Keratinocyte (primary cell): ENCODE measurements around the gene CLEC16A. TPM values are rescaled to one million over a fixed set of nuclear protein-coding genes. Genes with fewer than 3 reads are reported as not detected.

ENCODE experiments used
- DNase-seq: peaks from one replicate; pipeline ENCODE4 v3.0.0-alpha.2; 2011; ENCODE audit warnings: low read depth, missing footprints, low spot score
- FAIRE-seq: peaks from 2 replicates; lab custom pipeline; 2011; peaks lifted over from hg19 to GRCh38; lab: Jason Lieb, UNC
- H2AFZ ChIP-seq: 2 replicates; pipeline ENCODE4 v1.6.0; 2012; ENCODE audit warnings: low read length, control low read depth, inconsistent platforms; ENCODE audit not compliant: control insufficient read depth
- H3K27ac ChIP-seq: 2 replicates; pipeline ENCODE4 v1.5.1; 2011; ENCODE audit warnings: low read length; ENCODE audit not compliant: control insufficient read depth, insufficient read depth
- H3K27me3 ChIP-seq: 3 replicates; pipeline ENCODE4 v1.6.0; 2011; ENCODE audit warnings: low read length; ENCODE audit not compliant: control insufficient read depth, insufficient read depth; ENCODE audit errors: extremely low read depth
- H3K36me3 ChIP-seq, 2 experiments: 2 replicates in 1 of 2; 3 replicates in 1 of 2; pipeline ENCODE4 v1.5.1; 2011; ENCODE audit warnings: low read length in 2 of 2, mild to moderate bottlenecking in 1 of 2; ENCODE audit not compliant: control insufficient read depth in 2 of 2, insufficient read depth in 2 of 2; ENCODE audit errors: extremely low read depth in 1 of 2
- H3K4me1 ChIP-seq: 3 replicates; pipeline ENCODE4 v1.5.1; 2011; ENCODE audit warnings: low read length; ENCODE audit not compliant: control insufficient read depth, insufficient read depth; ENCODE audit errors: extremely low read depth
- H3K4me2 ChIP-seq: 3 replicates; pipeline ENCODE4 v1.6.0; 2011; ENCODE audit warnings: low read depth, low read length; ENCODE audit not compliant: control insufficient read depth, insufficient read depth; ENCODE audit errors: extremely low read depth
- H3K4me3 ChIP-seq, 3 experiments: fragments of 200-600 bp in 1 of 3; sonication (generic) in 1 of 3; 2 replicates in 2 of 3; 3 replicates in 1 of 3; pipeline ENCODE4 v1.5.1; 2011 to 2016; ENCODE audit warnings: low read length in 3 of 3, mild to moderate bottlenecking in 3 of 3, control low read depth in 2 of 3, inconsistent platforms in 1 of 3, low read depth in 1 of 3, mixed read lengths in 1 of 3, mixed run types in 1 of 3, moderate library complexity in 1 of 3; ENCODE audit not compliant: control insufficient read depth in 2 of 3, insufficient read depth in 2 of 3; ENCODE audit errors: extremely low read depth in 1 of 3
- H3K79me2 ChIP-seq: 2 replicates; pipeline ENCODE4 v1.6.0; 2012; ENCODE audit warnings: low read length; ENCODE audit not compliant: control insufficient read depth, insufficient read depth
- H3K9ac ChIP-seq: 3 replicates; pipeline ENCODE4 v1.6.0; 2011; ENCODE audit warnings: low read length; ENCODE audit not compliant: control insufficient read depth, insufficient read depth; ENCODE audit errors: extremely low read depth
- H3K9me1 ChIP-seq: 3 replicates; pipeline ENCODE4 v1.6.0; 2011; ENCODE audit warnings: low read length; ENCODE audit not compliant: control insufficient read depth, insufficient read depth; ENCODE audit errors: extremely low read depth
- H3K9me3 ChIP-seq: 2 replicates; pipeline ENCODE4 v1.5.1; 2012; ENCODE audit warnings: low read depth, low read length; ENCODE audit not compliant: control insufficient read depth
- H4K20me1 ChIP-seq: 3 replicates; pipeline ENCODE4 v1.6.0; 2011; ENCODE audit warnings: low read length; ENCODE audit not compliant: control insufficient read depth, insufficient read depth; ENCODE audit errors: extremely low read depth
- EZH2 ChIP-seq: IDR thresholded peaks from one replicate; pipeline ENCODE4 v1.6.1; 2012; ENCODE audit warnings: inconsistent platforms, mild to moderate bottlenecking, low read length, moderate library complexity
- dilution Hi-C: fragments of 300-500 bp; cut with MboI; formaldehyde crosslinking; loops from one replicate; pipeline ENCODE4 v1.7.0; 2020; ENCODE audit warnings: low sequenced_read_pairs; ENCODE audit not compliant: extremely low pct_ligation_motif_present
- polyA plus RNA-seq, 5 experiments: library from polyadenylated mRNA; depleted of rRNA in 3 of 5; stranded (reverse) in 3 of 5; stranded (forward) in 1 of 5; unstranded in 1 of 5; fragments of >200 nt; gene quantifications; 1 replicate in 1 of 5; 2 replicates in 3 of 5; 3 replicates in 1 of 5; pipeline versions ENCODE4 v1.2.1 to v1.2.3, GENCODE V29; 2011 to 2012; ENCODE audit warnings: missing spikeins in 2 of 5, low read depth in 1 of 5, low replicate concordance in 1 of 5
- TF ChIP-seq, protein P1 (sequence below), 3 experiments: IDR thresholded peaks in 1 of 3; conservative IDR thresholded peaks in 1 of 3; optimal IDR thresholded peaks in 1 of 3; 2 replicates in 2 of 3; 3 replicates in 1 of 3; pipeline versions ENCODE3 to v1.5.1; 2011; ENCODE audit warnings: low read length in 3 of 3, mild to moderate bottlenecking in 3 of 3, moderate library complexity in 2 of 3, control low read depth in 1 of 3, inconsistent platforms in 1 of 3; ENCODE audit not compliant: insufficient read depth in 2 of 3; ENCODE audit errors: extremely low read depth in 1 of 3

CLEC16A gene
- polyA plus RNA-seq, 1 donor (not counting 4 experiments of a cell fraction or from before 2014, with no cell fraction given) = 9.5 TPM

GRCh38 chr16:10945065-10945787, 862 bp downstream of the CLEC16A start:
- TF ChIP-seq, protein P1, sequence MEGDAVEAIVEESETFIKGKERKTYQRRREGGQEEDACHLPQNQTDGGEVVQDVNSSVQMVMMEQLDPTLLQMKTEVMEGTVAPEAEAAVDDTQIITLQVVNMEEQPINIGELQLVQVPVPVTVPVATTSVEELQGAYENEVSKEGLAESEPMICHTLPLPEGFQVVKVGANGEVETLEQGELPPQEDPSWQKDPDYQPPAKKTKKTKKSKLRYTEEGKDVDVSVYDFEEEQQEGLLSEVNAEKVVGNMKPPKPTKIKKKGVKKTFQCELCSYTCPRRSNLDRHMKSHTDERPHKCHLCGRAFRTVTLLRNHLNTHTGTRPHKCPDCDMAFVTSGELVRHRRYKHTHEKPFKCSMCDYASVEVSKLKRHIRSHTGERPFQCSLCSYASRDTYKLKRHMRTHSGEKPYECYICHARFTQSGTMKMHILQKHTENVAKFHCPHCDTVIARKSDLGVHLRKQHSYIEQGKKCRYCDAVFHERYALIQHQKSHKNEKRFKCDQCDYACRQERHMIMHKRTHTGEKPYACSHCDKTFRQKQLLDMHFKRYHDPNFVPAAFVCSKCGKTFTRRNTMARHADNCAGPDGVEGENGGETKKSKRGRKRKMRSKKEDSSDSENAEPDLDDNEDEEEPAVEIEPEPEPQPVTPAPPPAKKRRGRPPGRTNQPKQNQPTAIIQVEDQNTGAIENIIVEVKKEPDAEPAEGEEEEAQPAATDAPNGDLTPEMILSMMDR (optimal IDR thresholded peaks at IDR 0.05 in 1 of 3, IDR thresholded peaks at IDR 0.05 in 1 of 3, conservative IDR thresholded peaks at IDR 0.05 in 1 of 3; ENCODE audit: extremely low read depth in 1 of 3, insufficient read depth in 2 of 3, low read length in 3 of 3) = no peak
- no peak for TF ChIP-seq EZH2
- peak overlapping the region; percentile 48 for H3K27ac ChIP-seq
- peaks cover 64% of the 10 kb centered on the region for H3K79me2 ChIP-seq
- no peaks in the 10 kb centered on the region for H3K27me3 ChIP-seq
- H3K9me3 ChIP-seq = no peaks in the 10 kb centered on the region
- DNase-seq = no peak
- dilution Hi-C loops = no loop called here
- peak overlapping the region; percentile 87 for H3K4me2 ChIP-seq
- H3K4me3 ChIP-seq = peak overlapping the region; percentile 88 to 94 (median 89)
- no peaks in the 10 kb centered on the region for H3K36me3 ChIP-seq
- peak overlapping the region; percentile 72 for H3K9ac ChIP-seq
- H4K20me1 ChIP-seq = peaks cover 17% of the 10 kb centered on the region
- H3K4me1 ChIP-seq = peaks cover 46% of the 10 kb centered on the region
- peak overlapping the region; percentile 25 for H2AFZ ChIP-seq
- peaks cover 10% of the 10 kb centered on the region for H3K9me1 ChIP-seq
- FAIRE-seq = no peak

GRCh38 chr16:10946308-10946707, 1.9 kb downstream of the CLEC16A start:
- Histone ChIP-seq H4K20me1 (peaks cover 11% of the 10 kb centered on the region), H3K4me3 (peak overlapping the region; percentile 9 to 88 (median 29)), H3K79me2 (peaks cover 61% of the 10 kb centered on the region), H3K36me3 (no peaks in the 10 kb centered on the region), H3K4me1 (peaks cover 45% of the 10 kb centered on the region), H3K9ac (peak overlapping the region; percentile 16), H3K9me1 (peaks cover 9% of the 10 kb centered on the region), H3K9me3 (no peaks in the 10 kb centered on the region), H2AFZ (no peak overlapping the region), H3K4me2 (peak overlapping the region; percentile 87), H3K27me3 (no peaks in the 10 kb centered on the region), H3K27ac (no peak overlapping the region)
- TF ChIP-seq, protein P1 (optimal IDR thresholded peaks at IDR 0.05 in 1 of 3, IDR thresholded peaks at IDR 0.05 in 1 of 3, conservative IDR thresholded peaks at IDR 0.05 in 1 of 3; ENCODE audit: extremely low read depth in 1 of 3, insufficient read depth in 2 of 3, low read length in 3 of 3) = no peak
- no peak for TF ChIP-seq EZH2
- FAIRE-seq (no peak), DNase-seq (no peak)
- dilution Hi-C loops = no loop called here
